Mesodermal cell (in vitro differentiated cells): ENCODE measurements around the gene KLF9.

Experiments used
- H3K27ac ChIP-seq: 2 replicates; pipeline ENCODE4 v1.7.0; 2013; ENCODE audit warnings: mild to moderate bottlenecking, low read depth, low read length, moderate library complexity; ENCODE audit not compliant: severe bottlenecking
- H3K36me3 ChIP-seq: 2 replicates; pipeline ENCODE4 v1.7.1; 2013; ENCODE audit warnings: mild to moderate bottlenecking, low read length, moderate library complexity; ENCODE audit not compliant: control insufficient read depth, insufficient read depth
- H3K4me1 ChIP-seq: one replicate; pipeline ENCODE4 v1.7.1; 2013; ENCODE audit warnings: mild to moderate bottlenecking, low read length; ENCODE audit not compliant: insufficient read depth, control insufficient read depth, poor library complexity, severe bottlenecking
- H3K4me3 ChIP-seq: 2 replicates; pipeline ENCODE4 v1.7.0; 2013; ENCODE audit warnings: low read length, control low read depth, mild to moderate bottlenecking; ENCODE audit not compliant: insufficient read depth, poor library complexity, severe bottlenecking; ENCODE audit errors: extremely low read depth
- H3K9me3 ChIP-seq: 2 replicates; pipeline ENCODE4 v1.7.1; 2013; ENCODE audit warnings: mild to moderate bottlenecking, low read length, moderate library complexity; ENCODE audit not compliant: control insufficient read depth
- whole genome bisulfite sequencing, 2 experiments: methylation state at CpG; one replicate each; pipeline ENCODE4 v1.1.5; 2013; ENCODE audit warnings: missing lambda C conversion rate in 2 of 2; ENCODE audit not compliant: insufficient coverage in 2 of 2; 5-methylcytosine and 5-hydroxymethylcytosine counted together

Gene KLF9

GRCh38 chr9:70352802-70353201, 61.7 kb downstream of the KLF9 start:
- Histone ChIP-seq H3K36me3 (peaks cover 56% of the 10 kb centered on the region), H3K4me3 (no peak overlapping the region), H3K4me1 (no peaks in the 10 kb centered on the region), H3K9me3 (no peaks in the 10 kb centered on the region), H3K27ac (no peak overlapping the region)

- Histone ChIP-seq H3K27ac (no peak overlapping the region), H3K9me3 (no peaks in the 10 kb centered on the region), H3K4me3 (no peak overlapping the region), H3K4me1 (no peaks in the 10 kb centered on the region), H3K36me3 (peaks cover 52% of the 10 kb centered on the region)
- 100% methylated on average over 1 of the region's 1 CpG; no CpG with 5 or more reads in 1 of the 2 experiments for WGBS, 2 experiments
Observed at GRCh38 chr9:70352356-70352755, 62.1 kb downstream of the KLF9 start.

GRCh38 chr9:70347046-70347445, 67.4 kb downstream of the KLF9 start:
- Histone ChIP-seq H3K27ac (no peak overlapping the region), H3K4me1 (no peaks in the 10 kb centered on the region), H3K4me3 (no peak overlapping the region), H3K36me3 (peaks cover 56% of the 10 kb centered on the region), H3K9me3 (no peaks in the 10 kb centered on the region)
- WGBS, 2 experiments: 71% methylated on average over 1 of the region's 2 CpGs; no CpG with 5 or more reads in 1 of the 2 experiments

GRCh38 chr9:70340572-70340971, 73.9 kb downstream of the KLF9 start:
- Histone ChIP-seq H3K4me1 (no peaks in the 10 kb centered on the region), H3K27ac (no peak overlapping the region), H3K9me3 (no peaks in the 10 kb centered on the region), H3K36me3 (peaks cover 32% of the 10 kb centered on the region), H3K4me3 (no peak overlapping the region)
- WGBS, 2 experiments: no CpG with 5 or more reads among the region's 1 CpG
